CD4-positive, alpha-beta T cell treated with Interleukin-2 at 100 ng/mL for 4 hours (primary cell): Measurements from ENCODE around the gene GPM6B.

ENCODE experiments used
- DNase-seq: peaks from one replicate; pipeline ENCODE4 v3.0.0-alpha.2; 2020; ENCODE audit warnings: low spot score

The GPM6B gene, protein sequence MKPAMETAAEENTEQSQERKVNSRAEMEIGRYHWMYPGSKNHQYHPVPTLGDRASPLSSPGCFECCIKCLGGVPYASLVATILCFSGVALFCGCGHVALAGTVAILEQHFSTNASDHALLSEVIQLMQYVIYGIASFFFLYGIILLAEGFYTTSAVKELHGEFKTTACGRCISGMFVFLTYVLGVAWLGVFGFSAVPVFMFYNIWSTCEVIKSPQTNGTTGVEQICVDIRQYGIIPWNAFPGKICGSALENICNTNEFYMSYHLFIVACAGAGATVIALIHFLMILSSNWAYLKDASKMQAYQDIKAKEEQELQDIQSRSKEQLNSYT

DNA sequence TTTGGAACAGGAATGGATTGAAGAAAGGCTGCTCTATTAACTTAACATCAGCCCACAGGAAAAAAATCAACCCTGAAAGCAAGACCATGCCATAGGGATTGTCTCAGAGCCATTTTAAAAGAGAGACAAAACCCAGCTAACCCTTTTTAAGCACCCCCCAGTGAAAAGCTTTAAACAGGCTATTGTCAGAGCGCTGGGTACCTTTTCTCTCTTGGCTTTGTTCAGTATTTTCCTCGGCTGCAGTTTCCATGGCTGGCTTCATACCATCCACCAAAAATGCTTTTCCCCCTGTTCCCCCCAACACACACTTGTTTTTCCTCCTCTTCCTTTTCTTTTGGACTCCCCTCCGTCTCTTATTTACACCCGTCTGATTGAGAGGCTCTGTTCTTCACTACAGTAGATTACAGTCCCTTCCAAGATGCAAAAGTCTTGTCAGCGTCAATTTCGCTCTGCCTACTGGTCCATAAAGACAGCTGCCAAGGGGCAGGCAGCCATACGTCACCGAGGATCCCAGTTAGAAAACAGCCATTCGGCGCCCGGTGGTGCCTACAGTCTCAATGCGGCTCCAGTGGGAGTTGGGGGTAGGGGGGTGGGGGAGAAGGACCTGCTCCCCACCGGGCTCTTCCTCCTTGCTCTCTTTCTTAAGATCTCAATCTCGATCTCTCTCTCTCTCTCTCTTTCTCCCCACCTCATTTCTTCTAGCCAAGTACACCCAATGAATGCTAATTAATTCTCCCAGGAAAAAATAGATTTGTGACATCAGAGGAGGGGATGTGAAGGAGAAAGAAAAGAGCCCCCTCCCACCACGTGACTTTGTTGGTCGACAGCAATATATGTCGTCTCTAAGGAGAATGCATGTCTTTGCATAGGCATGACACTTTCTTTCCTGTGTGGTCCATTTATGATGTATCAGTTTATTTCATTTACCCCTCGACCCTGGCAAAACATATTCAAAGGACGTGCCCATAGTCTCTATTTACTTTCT, at the start of gene GPM6B:
GPM6B (minus strand) TSS at position 451 of the 985 bp plus-strand sequence; CDS start at position 262, 189 bp downstream.
- DNase-seq: no peak

DNA sequence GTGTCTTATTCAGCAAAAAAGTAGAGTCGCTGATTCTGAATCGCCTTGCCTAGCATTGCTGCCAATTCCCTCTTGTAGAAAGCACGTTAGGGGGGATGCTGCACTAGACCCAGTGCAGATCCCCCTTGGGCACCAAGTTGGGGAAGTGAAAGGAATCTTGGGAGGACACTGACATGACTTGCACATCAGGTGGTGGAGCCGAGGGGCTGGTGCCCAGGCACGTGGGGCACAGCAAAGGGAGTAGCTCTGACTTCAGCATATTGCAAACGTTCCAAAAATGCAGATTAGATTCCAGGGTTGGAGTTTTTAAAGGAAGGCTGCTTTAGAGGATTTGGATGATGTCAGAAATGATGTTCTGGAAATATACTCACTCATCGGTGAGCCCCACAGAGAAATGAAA, 47.4 kb upstream of the GPM6B start:
- no peak for DNase-seq

DNA sequence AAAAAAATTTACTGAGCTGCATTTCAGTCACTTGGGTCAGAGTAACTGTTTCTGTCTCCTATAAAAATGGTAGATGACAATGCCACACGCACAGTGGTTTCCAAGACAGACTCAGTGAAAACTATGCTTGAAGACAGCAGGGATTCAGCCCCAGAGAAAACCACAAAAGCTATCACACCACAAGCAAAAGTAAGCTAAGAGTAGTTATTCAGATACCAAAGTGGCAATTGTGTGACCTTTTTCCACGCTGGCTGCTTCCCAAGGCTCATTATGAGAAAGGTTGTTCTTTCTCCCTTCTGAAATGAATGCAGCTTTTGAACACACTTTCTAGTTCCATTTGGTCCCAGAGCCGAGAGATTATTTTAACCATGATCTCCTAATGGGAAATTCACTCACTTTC, 46.4 kb upstream of the GPM6B start:
- no peak for DNase-seq

DNA sequence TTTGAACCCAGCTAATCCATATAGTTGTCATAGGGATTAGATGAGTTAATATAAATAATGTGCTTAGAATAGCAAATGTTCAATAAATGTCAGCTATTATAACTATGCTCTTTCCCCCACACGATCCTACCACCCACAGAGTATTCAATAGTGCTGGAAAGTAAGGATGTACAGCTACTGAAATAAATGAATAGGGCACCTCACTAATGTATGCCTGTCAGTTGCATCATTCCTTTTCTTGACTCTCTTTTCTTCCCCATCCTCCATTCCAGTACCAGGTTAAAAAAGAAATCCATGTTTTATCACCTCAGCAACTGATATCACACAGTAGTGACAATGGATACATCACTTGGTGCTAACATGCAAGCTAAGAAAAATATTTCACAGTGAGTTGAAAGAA, 42.8 kb upstream of the GPM6B start:
- no peak for DNase-seq

DNA sequence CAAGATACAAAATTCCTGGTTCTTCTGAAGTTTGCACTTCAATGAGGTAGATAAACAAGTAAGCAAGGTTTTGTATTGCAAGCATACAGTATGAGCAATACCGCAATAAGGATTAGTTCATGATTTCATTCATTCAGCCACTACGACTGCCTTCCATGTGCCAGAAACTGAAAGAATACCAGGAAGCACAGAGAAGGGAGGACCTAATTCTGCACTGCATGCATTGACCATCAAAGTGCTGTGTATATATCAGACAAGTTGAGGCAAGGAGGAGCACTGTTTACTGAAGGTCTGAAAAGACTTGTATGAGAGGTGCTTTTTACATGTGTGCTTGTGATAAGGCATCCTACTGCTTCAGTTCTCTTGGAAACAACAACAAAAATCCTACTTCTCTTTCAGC, 40.9 kb upstream of the GPM6B start:
- no peak for DNase-seq

DNA sequence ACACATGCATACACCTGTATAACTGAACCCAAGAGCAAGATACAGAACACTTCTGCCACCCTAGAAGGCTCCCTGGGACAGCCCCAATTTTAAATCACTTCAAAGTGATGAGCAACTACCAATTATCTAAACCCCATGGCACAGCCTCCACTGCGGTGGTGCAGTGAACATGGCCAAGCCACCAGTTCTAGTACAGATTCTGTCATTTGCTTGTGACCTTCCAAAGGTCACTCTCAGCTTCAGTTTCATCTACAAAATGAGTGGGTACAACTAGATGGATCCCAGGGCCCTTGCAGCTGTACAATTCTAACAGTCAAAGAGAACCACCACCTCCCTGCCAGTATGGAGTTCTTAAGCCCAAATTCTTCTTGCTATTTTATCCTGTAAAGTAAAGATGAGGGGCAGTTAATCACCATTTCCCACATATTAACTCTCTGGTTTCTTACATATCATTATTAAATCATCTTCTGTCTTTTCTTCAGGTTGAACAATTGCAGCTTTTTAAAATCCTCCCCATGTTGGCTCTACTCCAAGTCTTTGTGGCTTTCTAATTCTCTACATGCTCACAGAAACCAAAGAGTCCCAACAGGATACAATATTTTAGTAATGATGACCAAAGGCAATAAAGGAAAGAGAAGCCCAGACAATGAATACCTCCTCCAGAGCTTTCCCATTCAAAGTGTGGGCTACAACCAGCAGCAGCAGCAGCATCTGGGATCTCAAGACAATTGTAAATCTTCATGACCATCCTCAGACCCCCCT, 39.0 kb upstream of the GPM6B start:
- no peak for DNase-seq

DNA sequence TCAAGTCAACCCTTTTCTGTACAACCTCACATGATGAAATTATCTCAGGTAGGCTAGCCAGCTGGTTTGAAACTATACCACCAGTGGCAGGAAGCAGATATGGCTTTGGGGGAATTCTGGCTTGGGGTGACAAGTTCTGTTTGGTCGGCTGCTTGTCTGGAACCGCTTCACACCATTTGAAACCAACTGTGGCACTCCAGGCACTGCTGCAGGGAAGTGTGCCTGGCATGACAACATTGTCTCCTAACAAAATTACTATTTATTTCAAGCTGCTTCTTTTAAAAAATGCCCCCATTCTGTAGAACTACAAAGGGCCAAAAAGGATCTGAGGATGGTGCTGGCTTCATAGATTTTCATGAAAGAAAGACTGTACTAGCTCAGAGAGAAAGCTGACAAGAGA, 37.1 kb upstream of the GPM6B start:
- no peak for DNase-seq

DNA sequence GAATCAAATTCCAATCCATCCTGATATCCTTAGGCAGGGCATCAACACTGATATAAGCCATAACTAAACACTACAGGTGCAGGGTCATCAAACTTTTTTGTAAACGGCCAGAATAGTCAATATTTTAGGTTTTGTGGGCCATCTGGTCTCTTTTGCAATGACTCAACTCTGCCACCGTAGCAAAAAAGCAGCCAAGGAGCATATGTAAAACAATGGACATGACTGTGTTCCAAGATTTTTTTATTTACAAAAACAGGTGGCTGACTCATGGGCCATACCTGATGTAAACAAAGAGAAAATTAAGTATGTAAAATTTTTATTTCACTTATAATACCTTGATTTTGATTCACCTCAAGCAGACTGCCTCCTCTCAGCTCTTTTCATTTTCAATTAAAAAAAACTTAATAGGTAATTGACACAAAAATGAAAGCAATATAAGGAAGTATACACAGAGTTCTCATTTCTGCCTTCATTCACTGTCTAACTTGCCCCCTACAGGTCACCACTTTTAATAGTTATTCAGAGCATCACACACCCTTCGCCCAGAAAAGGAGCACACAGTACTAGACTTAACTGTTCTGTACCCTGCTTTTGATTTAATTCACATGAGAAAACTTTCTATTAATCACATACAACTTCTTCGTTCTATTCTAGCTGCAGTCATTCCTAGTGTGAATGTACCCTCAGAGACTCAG, 35.3 kb upstream of the GPM6B start:
- no peak for DNase-seq

DNA sequence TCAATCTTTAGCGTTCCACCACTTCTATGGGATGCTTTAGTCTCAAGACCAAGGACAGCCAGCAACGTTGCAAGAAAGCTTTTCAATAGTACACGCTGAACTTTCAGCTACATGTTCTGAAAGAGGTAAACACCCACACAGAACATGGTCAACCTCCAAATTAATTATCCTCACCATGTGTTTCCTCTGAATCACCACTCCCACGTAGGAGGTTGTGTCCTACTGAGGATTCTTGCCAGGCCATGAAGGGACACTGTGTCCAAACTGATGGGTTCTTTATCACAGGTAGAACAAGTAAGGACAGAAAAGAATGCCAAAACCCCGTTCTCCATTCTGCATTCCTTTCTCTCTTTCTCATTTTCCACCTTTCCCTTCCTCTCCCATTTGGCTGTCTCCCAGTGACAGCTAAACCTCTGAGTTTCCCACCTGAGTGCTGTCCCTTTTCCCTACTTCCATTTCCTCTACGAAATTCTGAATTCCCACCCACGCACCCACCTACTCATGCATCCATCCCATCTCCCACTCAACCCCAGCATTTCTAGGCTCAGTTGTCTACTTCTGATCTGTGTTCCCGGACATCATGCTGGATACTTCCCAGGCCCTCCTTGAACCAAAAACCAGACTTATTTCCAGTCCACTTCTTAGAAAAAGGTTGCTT, 29.0 kb upstream of the GPM6B start:
- no peak for DNase-seq

DNA sequence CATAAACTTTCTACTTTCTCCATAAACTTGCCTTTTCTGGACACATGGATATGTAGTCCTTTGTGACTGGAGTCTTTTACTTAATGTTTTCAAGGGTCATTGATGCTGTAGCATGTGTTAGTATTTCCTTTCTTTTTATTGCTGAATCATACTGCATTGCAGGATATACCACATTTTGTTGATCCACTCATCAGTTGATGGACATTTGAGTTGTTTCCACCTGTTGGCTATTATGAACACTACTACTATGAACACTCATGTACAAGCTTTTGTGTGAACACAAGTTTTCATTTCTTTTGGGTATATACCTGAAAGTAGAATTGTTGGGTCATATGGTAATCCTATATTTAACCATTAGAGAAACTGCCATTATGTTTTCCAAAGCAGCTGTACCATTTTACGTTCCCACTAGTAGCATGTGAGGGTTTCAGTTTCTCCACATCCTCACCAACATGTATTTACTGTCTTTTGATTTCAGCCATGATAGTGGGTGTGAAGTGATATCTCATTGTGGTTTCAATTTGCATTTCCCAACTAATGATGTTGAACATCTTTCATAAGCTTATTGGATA, 26.3 kb upstream of the GPM6B start:
- no peak for DNase-seq

DNA sequence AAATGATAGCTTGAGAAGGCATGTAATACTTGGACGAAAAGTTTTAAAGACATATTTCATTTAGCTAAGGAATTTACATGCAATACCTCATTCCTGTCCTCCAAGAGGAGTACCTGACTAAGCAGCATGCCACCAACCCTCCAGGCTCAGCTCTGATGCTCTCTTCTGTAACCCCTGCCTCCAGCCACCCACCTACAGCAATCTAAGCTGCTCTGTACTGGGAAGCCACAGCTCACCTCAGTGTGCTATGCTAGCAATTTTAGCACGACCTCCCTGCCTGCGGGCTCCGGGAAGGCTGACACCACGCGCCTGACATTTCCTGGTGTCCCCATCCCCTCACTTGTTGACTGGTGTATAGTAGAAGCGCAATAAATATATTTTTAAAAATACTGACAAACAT, 23.2 kb upstream of the GPM6B start:
- DNase-seq: no peak

DNA sequence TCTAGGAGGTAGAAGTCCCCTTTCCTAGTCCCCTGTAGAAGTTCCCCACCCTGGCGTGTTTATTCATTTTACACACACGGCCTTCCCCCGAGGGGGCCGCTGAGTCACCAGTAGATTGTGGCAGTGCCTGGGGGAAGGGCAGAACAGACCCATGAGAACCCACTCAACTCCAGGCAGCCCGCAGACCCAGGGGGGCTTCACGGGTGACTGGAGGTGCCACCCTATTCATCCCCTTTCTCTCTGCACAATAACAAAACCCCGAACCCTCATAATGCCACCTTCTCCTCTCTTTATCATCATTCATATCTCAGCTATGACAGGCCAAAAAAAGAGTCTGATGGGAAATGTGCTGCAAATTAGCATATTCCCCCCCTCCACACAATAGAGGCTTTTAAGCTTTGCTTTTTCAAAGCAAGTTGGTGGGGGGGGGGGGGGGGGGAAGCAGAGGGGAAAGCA, 20.4 kb upstream of the GPM6B start:
- DNase-seq: no peak

DNA sequence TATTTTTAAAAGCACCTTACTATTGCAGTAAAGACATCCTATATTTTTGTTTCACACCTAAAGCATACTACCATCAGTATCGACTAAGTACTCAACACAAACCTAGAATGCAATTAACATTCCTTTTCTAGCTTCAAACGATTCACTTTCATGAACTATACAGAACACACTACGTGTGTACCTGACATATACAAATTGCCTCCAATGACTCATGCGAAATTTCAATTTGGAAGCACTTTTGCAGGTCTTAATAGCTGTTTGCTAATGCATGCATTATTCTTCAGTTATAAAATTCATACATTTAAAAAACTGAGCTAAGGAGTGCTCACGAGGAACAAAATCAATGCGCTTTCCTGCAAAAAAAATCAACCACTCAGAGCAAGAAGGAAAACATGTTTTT, 19.7 kb upstream of the GPM6B start:
- DNase-seq: no peak

DNA sequence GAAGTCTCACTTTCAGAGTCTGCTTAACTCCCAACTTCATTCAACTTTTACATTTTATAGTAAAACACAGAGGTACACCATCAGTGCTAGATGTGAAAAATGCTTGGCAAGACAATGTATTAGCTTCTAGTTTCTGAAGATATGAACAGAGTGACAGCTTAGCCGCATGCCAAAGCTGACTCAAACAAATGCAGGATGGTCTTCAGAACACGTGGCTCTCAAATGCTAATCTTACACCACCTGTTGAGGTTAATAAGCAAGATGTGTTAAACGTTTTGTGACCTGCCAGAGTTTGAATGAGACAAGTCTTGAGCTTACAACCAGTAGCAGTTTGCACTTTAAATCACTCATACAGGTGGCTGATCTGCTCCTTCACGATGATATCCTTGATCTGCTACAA, 18.9 kb upstream of the GPM6B start:
- no peak for DNase-seq

DNA sequence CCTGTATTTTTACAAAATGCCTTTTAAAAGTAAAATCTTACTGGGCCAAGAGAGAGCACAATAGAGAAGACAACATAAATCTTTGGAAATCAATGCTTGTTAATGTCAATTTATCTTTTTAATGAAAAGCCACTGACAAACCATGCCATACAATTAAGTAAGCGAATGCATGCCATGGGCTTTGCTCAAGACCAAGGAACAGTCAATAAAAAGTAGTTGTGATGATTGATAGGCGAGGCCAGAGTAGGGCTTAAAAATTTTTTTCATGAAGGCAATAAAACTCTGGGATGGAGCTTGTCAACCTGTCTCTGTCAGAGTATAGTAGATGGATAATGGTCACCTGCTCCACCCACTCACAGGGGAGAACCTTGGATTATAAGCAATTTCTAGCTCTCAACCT, 17.5 kb upstream of the GPM6B start:
- DNase-seq: no peak

DNA sequence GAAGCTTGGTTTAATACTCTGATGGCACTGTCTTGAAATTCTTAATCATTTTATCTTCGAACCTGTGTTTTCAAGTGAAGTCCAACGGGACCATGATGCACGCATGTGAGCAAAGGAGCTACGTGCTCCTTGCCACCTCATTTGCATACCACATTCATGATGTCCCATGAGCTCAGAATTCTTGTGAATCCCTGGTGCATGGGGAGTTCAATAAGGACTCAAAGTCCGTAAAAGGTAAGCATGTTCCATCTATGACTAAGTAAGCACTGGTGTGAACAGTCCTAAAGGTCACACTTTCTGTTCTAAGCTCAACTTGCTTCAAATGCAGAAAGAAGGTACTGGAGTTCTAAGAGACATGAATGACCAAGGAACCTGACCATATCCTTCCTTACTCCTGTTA, 13.1 kb upstream of the GPM6B start:
- DNase-seq: no peak

DNA sequence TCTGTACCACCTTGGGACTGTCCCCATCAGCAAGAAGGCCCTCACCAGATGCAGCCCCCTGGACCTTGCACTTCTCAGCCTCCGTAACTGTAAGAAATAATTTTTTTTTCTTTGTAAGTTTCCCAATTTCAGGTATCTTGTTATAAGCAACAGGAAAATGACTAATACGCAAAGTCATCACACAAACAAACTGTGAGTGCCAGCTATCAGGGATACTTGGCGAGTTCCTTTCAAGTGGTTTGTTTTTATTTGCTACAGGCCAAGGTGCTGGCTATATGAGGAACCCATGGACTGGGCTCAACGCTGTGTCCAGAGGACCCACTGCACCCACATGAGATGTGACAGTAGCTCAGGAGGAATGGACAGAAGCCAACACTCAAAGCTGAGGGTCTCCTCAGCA, 11.5 kb upstream of the GPM6B start:
- no peak for DNase-seq

DNA sequence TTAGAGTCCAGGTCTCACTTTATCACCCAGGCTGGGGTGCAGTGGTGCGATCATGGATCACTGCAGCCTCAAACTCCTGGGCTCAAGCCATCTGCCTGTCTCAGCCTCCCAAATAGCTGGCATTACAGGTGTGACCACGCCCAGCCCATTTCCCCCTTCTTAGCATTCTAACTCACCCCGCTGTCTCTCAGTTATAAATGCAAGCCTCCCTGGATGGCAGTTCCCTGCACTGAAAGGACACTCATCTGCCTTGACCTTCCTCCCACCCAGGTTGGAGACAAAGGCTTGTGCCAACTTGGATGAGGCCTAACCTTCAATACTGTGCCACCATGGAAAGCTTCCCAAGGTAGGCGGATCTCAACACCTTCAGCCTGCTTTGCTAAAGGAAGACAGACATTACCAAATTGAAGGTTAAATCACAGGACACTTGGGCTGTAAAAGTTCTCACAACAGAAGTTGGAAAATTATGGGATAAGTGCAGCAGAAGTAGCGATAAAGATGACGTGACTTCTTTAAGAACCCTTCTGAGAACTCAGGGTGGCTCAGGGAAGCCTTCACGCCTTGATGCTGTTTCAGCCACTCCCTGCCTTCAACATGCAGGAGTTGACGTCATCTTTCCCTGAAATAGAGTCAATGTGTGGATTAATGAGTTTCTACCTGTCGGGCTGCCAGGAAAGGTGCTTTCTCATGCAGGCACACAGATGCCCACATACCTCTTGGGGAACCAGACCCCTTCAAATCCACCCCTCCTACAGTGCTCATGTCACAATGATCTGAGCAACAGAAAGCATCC, 10.6 kb upstream of the GPM6B start:
- DNase-seq: no peak

DNA sequence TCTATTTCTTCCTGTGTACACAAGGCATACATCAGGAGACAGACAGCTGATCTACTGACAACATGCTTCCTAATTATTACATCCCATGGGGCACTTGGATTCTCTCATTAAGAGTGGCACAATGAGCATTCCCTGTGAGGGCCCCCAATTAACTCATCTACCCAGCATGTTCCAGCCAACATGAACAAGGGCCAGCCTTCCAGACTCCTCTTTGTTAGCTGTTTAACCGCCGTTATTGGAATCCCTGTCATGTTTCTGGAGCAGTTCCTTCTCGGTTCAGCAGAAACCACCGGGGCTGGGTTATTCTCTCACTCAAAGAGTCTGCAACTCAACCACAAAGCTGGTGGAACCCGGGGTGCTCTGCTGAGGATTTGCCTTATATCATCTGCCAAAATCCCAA, 9.9 kb upstream of the GPM6B start:
- no peak for DNase-seq

DNA sequence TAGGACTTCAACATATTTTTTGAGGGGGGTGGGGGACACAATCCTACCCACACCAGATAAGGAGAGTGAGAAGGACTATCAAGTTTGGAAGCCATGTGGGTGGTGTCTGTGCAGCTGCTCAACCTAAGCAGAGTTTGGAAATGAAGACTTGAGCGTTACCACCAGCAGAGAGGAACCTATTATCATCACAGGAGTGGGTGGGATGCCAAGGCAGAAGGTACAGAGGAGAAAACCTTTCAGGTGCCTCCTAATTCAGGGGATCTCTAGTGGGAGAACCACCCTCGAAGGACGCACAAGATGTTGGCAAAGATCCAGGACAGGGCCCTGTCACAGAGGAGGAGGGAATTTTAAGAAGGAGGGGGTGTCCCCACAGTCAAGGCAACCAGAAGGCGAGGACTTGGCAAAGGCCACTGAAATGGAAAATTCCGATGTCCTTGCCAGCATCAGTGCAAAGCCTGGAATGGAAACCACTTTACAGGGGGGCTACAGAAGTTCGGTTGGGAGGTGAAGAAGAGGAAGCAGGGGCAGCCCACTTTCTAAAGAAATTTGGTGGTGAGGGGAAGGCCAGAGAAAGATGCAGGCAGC, 8.4 kb upstream of the GPM6B start:
- no peak for DNase-seq
